Mesenchymal stem cell (in vitro differentiated cells and primary cell): ENCODE measurements around the gene OSBPL3.

ENCODE experiments used
- DNase-seq: peaks from one replicate; pipeline ENCODE4 v3.0.0-alpha.2; 2013
- H2AFZ ChIP-seq: one replicate; pipeline ENCODE4 v1.6.1; 2013; ENCODE audit warnings: low read depth, mild to moderate bottlenecking, control low read depth, inconsistent platforms, low read length, moderate library complexity
- H2AK5ac ChIP-seq: 2 replicates; pipeline ENCODE4 v1.6.1; 2013; ENCODE audit warnings: low read length, moderate library complexity, mild to moderate bottlenecking, inconsistent platforms; ENCODE audit not compliant: severe bottlenecking
- H2BK120ac ChIP-seq: one replicate; pipeline ENCODE4 v1.6.1; 2013; ENCODE audit warnings: low read depth, mild to moderate bottlenecking, inconsistent platforms, low read length, moderate library complexity
- H2BK12ac ChIP-seq, 2 experiments: one replicate each; pipeline ENCODE4 v1.6.1; 2013; ENCODE audit warnings: inconsistent platforms in 2 of 2, low read length in 2 of 2, mild to moderate bottlenecking in 2 of 2, moderate library complexity in 2 of 2, control low read depth in 1 of 2
- H2BK15ac ChIP-seq: one replicate; pipeline ENCODE4 v1.6.1; 2013; ENCODE audit warnings: mild to moderate bottlenecking, low read depth, inconsistent platforms; ENCODE audit not compliant: poor library complexity, severe bottlenecking
- H2BK5ac ChIP-seq: 2 replicates; pipeline ENCODE4 v1.6.1; 2013; ENCODE audit warnings: low read depth, mild to moderate bottlenecking, low read length, control low read depth, inconsistent platforms; ENCODE audit not compliant: poor library complexity, severe bottlenecking
- H3K14ac ChIP-seq, 2 experiments: one replicate each; pipeline ENCODE4 v1.6.1; 2013; ENCODE audit warnings: inconsistent platforms in 2 of 2, low read length in 2 of 2, control low read depth in 1 of 2, mild to moderate bottlenecking in 1 of 2, moderate library complexity in 1 of 2
- H3K18ac ChIP-seq, 2 experiments: one replicate each; pipeline ENCODE4 v1.6.1; 2013; ENCODE audit warnings: inconsistent platforms in 2 of 2, low read length in 2 of 2, control low read depth in 1 of 2, low read depth in 1 of 2, mild to moderate bottlenecking in 1 of 2
- H3K23ac ChIP-seq, 2 experiments: one replicate each; pipeline ENCODE4 v1.6.1; 2013; ENCODE audit warnings: inconsistent platforms in 2 of 2, low read length in 2 of 2, mild to moderate bottlenecking in 2 of 2, moderate library complexity in 2 of 2, control low read depth in 1 of 2
- H3K27ac ChIP-seq: 2 replicates; pipeline ENCODE4 v1.5.1; 2013; ENCODE audit warnings: mild to moderate bottlenecking, moderate library complexity, low read length, control low read depth, inconsistent platforms; ENCODE audit not compliant: poor library complexity, severe bottlenecking
- H3K27me3 ChIP-seq, 2 experiments: 2 replicates each; pipeline versions ENCODE4 v1.6.1 to v1.7.0; 2013; ENCODE audit warnings: low read length in 2 of 2, mild to moderate bottlenecking in 2 of 2, moderate library complexity in 2 of 2, control low read depth in 1 of 2, inconsistent platforms in 1 of 2; ENCODE audit not compliant: control insufficient read depth in 1 of 2, insufficient read depth in 1 of 2
- H3K36me3 ChIP-seq, 2 experiments: 2 replicates each; pipeline versions ENCODE4 v1.6.1 to v1.7.0; 2013; ENCODE audit warnings: low read length in 2 of 2, control low read depth in 1 of 2, inconsistent platforms in 1 of 2, low read depth in 1 of 2, mild to moderate bottlenecking in 1 of 2; ENCODE audit not compliant: insufficient read depth in 2 of 2, control insufficient read depth in 1 of 2
- H3K4ac ChIP-seq, 2 experiments: one replicate each; pipeline ENCODE4 v1.6.1; 2013; ENCODE audit warnings: inconsistent platforms in 2 of 2, low read length in 2 of 2, mild to moderate bottlenecking in 2 of 2, moderate library complexity in 2 of 2, control low read depth in 1 of 2, low read depth in 1 of 2
- H3K4me1 ChIP-seq: 2 replicates; pipeline ENCODE4 v1.6.1; 2013; ENCODE audit warnings: low read depth, low read length, control low read depth; ENCODE audit not compliant: control insufficient read depth, insufficient read depth
- H3K4me2 ChIP-seq: 2 replicates; pipeline ENCODE4 v1.6.1; 2013; ENCODE audit warnings: low read length, mild to moderate bottlenecking, inconsistent platforms; ENCODE audit not compliant: poor library complexity, severe bottlenecking
- H3K4me3 ChIP-seq, 2 experiments: 2 replicates each; pipeline versions ENCODE4 v1.5.1 to v1.7.0; 2013; ENCODE audit warnings: low read length in 2 of 2, mild to moderate bottlenecking in 2 of 2, control low read depth in 1 of 2, low read depth in 1 of 2; ENCODE audit not compliant: insufficient read depth in 1 of 2
- H3K79me1 ChIP-seq: replicated peaks from 2 replicates; pipeline ENCODE4 v1.6.1; 2013; ENCODE audit warnings: mild to moderate bottlenecking, control low read depth, low read length, inconsistent platforms; ENCODE audit not compliant: poor library complexity, severe bottlenecking
- H3K9ac ChIP-seq: 2 replicates; pipeline ENCODE4 v1.7.0; 2013; ENCODE audit warnings: mild to moderate bottlenecking, low read length, moderate library complexity
- H3K9me3 ChIP-seq: 2 replicates; pipeline ENCODE4 v1.7.0; 2013; ENCODE audit warnings: mild to moderate bottlenecking, low read length; ENCODE audit not compliant: control insufficient read depth
- H4K8ac ChIP-seq: one replicate; pipeline ENCODE4 v1.6.1; 2013; ENCODE audit warnings: inconsistent platforms, mild to moderate bottlenecking, low read length, moderate library complexity
- H4K91ac ChIP-seq: one replicate; pipeline ENCODE4 v1.6.1; 2013; ENCODE audit warnings: mild to moderate bottlenecking, low read length, inconsistent platforms
- WGBS: methylation state at CpG from one replicate; pipeline ENCODE4 v1.1.7; 2013; ENCODE audit warnings: mixed read lengths; 5-methylcytosine and 5-hydroxymethylcytosine counted together

OSBPL3 gene

GRCh38 chr7:24870766-24871165 lies 109.2 kb downstream of the OSBPL3 start:
- no peak overlapping the region for H3K9ac ChIP-seq
- no peak overlapping the region for H3K18ac ChIP-seq
- H3K4ac ChIP-seq: no peak overlapping the region
- no peaks in the 10 kb centered on the region for H3K9me3 ChIP-seq
- WGBS: 69% methylated on average over 6 of the region's 6 CpGs
- H3K27ac ChIP-seq: no peak overlapping the region
- H4K8ac ChIP-seq: no peak overlapping the region
- no peak overlapping the region for H2BK5ac ChIP-seq
- no peak overlapping the region for H2BK120ac ChIP-seq
- no peak overlapping the region for H3K14ac ChIP-seq
- no peak overlapping the region for H3K4me3 ChIP-seq
- H3K27me3 ChIP-seq: no peaks in the 10 kb centered on the region
- peaks cover 3% of the 10 kb centered on the region for H3K4me1 ChIP-seq
- H2AK5ac ChIP-seq: no peak overlapping the region
- H4K91ac ChIP-seq: no peak overlapping the region
- H2BK12ac ChIP-seq: no peak overlapping the region
- H3K4me2 ChIP-seq: no peak overlapping the region
- H2AFZ ChIP-seq: no peak overlapping the region
- DNase-seq: no peak
- no peak overlapping the region for H3K23ac ChIP-seq
- H2BK15ac ChIP-seq: no peak overlapping the region
- peaks cover 5% of the 10 kb centered on the region for H3K79me1 ChIP-seq
- peaks cover 7 to 62% of the 10 kb centered on the region in 2 experiments for H3K36me3 ChIP-seq

- peaks cover 3% of the 10 kb centered on the region for H3K4me1 ChIP-seq
- H2BK5ac ChIP-seq: no peak overlapping the region
- H4K91ac ChIP-seq: no peak overlapping the region
- H3K4ac ChIP-seq: no peak overlapping the region
- H2BK15ac ChIP-seq: no peak overlapping the region
- H2BK12ac ChIP-seq: no peak overlapping the region
- peak overlapping the region in 1 of 2 experiments; percentile 23 for H3K14ac ChIP-seq
- H3K27ac ChIP-seq: no peak overlapping the region
- no peaks in the 10 kb centered on the region for H3K27me3 ChIP-seq
- H2BK120ac ChIP-seq: no peak overlapping the region
- no peaks in the 10 kb centered on the region for H3K9me3 ChIP-seq
- H3K4me2 ChIP-seq: no peak overlapping the region
- no peak overlapping the region for H2AFZ ChIP-seq
- H4K8ac ChIP-seq: no peak overlapping the region
- H3K36me3 ChIP-seq: peaks cover 7 to 74% of the 10 kb centered on the region in 2 experiments
- H2AK5ac ChIP-seq: no peak overlapping the region
- peaks cover 5% of the 10 kb centered on the region for H3K79me1 ChIP-seq
- H3K23ac ChIP-seq: no peak overlapping the region
- no peak for DNase-seq
- WGBS: 72% methylated on average over 2 of the region's 2 CpGs
- H3K4me3 ChIP-seq: no peak overlapping the region
- H3K18ac ChIP-seq: no peak overlapping the region
- H3K9ac ChIP-seq: no peak overlapping the region
These were observed 110.4 kb downstream of the OSBPL3 start for GRCh38 chr7:24869572-24869971.

GRCh38 chr7:24868741-24869140 lies 111.2 kb downstream of the OSBPL3 start:
- H2AFZ ChIP-seq: no peak overlapping the region
- no peaks in the 10 kb centered on the region for H3K27me3 ChIP-seq
- peaks cover 3% of the 10 kb centered on the region for H3K4me1 ChIP-seq
- H3K9ac ChIP-seq: no peak overlapping the region
- H2BK12ac ChIP-seq: no peak overlapping the region
- peaks cover 7 to 83% of the 10 kb centered on the region in 2 experiments for H3K36me3 ChIP-seq
- no peak overlapping the region for H3K18ac ChIP-seq
- H4K91ac ChIP-seq: no peak overlapping the region
- H3K9me3 ChIP-seq: no peaks in the 10 kb centered on the region
- H3K79me1 ChIP-seq: peaks cover 5% of the 10 kb centered on the region
- no peak for DNase-seq
- H3K27ac ChIP-seq: no peak overlapping the region
- H3K4ac ChIP-seq: no peak overlapping the region
- no peak overlapping the region for H2AK5ac ChIP-seq
- no peak overlapping the region for H4K8ac ChIP-seq
- H2BK5ac ChIP-seq: no peak overlapping the region
- H2BK120ac ChIP-seq: no peak overlapping the region
- no peak overlapping the region for H3K14ac ChIP-seq
- no peak overlapping the region for H3K4me2 ChIP-seq
- H2BK15ac ChIP-seq: no peak overlapping the region
- 50% methylated on average over 3 of the region's 4 CpGs for WGBS
- H3K4me3 ChIP-seq: no peak overlapping the region
- no peak overlapping the region for H3K23ac ChIP-seq

GRCh38 chr7:24866004-24866615 lies 113.9 kb downstream of the OSBPL3 start:
- no peak overlapping the region for H3K4me3 ChIP-seq
- H3K9ac ChIP-seq: no peak overlapping the region
- peaks cover 3% of the 10 kb centered on the region for H3K4me1 ChIP-seq
- H4K91ac ChIP-seq: no peak overlapping the region
- no peak for DNase-seq
- no peak overlapping the region for H2BK15ac ChIP-seq
- H3K27me3 ChIP-seq: no peaks in the 10 kb centered on the region
- H2BK5ac ChIP-seq: no peak overlapping the region
- H3K4ac ChIP-seq: no peak overlapping the region
- H3K4me2 ChIP-seq: no peak overlapping the region
- H2AK5ac ChIP-seq: no peak overlapping the region
- H2BK120ac ChIP-seq: no peak overlapping the region
- H4K8ac ChIP-seq: no peak overlapping the region
- no peak overlapping the region for H3K18ac ChIP-seq
- no peak overlapping the region for H2BK12ac ChIP-seq
- no peak overlapping the region for H3K23ac ChIP-seq
- H3K9me3 ChIP-seq: no peaks in the 10 kb centered on the region
- H3K27ac ChIP-seq: no peak overlapping the region
- H2AFZ ChIP-seq: no peak overlapping the region
- peaks cover 4% of the 10 kb centered on the region for H3K79me1 ChIP-seq
- WGBS: 93% methylated on average over 12 of the region's 12 CpGs
- H3K14ac ChIP-seq: no peak overlapping the region
- peaks cover 18 to 94% of the 10 kb centered on the region in 2 experiments for H3K36me3 ChIP-seq
